ENCODE measurements around the gene CDKAL1. TPM values are rescaled to one million over a fixed set of nuclear protein-coding genes. Genes with fewer than 3 reads are reported as not detected.
A peak's percentile ranks its signal among the peaks of the same experiment; 100 is the strongest.

CDKAL1 gene
- total and polyA plus RNA-seq, 10 of the 15 experiments (the other 5 are each of a cell fraction or from before 2014, with no cell fraction given) = 10.7 to 26.9 (median 17.3) TPM

GRCh38 chr6:21198032-21198640, 663.9 kb downstream of the CDKAL1 start:
- peaks cover 25% of the 10 kb centered on the region for H3K4me1 ChIP-seq (ENCODE audit: control insufficient read depth, insufficient read depth, low read length)
- in situ Hi-C loops (cut with MboI) (loop anchor here (25.0 kb wide), 1 partner anchor 389 kb away; the partner anchor contains the start of gene SOX4), intact Hi-C loops (cut with micrococcal nuclease; ENCODE audit: unreplicated experiment) (no loop called here)
- ChIA-PET POLR2A (interaction anchor here (0.7 to 2.1 kb wide), 3 partner anchors 9 to 10 kb away, joined by 3 to 12 read pairs (median 8); no protein-coding TSS in a partner anchor), SMC1A (ENCODE audit: uncharacterized antibody, unreplicated experiment) (interaction anchor here (1.0 to 5.4 kb wide), 9 partner anchors 8 to 278 kb away, joined by 3 to 40 read pairs (median 4); no protein-coding TSS in a partner anchor), CTCF (interaction anchor here (0.9 to 1.6 kb wide), 5 partner anchors 8 to 40 kb away, joined by 3 to 4 read pairs (median 3); no protein-coding TSS in a partner anchor), RAD21 (ENCODE audit: unreplicated experiment) (interaction anchor here (1.1 to 3.8 kb wide), 7 partner anchors 8 to 175 kb away, joined by 4 to 21 read pairs (median 5); no protein-coding TSS in a partner anchor)
- no peak overlapping the region for H3K4me3 ChIP-seq
- H3K9me3 ChIP-seq (replicated peaks; ENCODE audit: control insufficient read depth, insufficient read depth, low read length) = peaks cover 6% of the 10 kb centered on the region; the same call in 2 of the 3 replicates
- no peaks in the 10 kb centered on the region for H3K36me3 ChIP-seq (ENCODE audit: control insufficient read depth in 2 of 2, insufficient read depth in 2 of 2, low read length in 1 of 2)
- H4K20me1 ChIP-seq (ENCODE audit: control insufficient read depth, insufficient read depth) = no peaks in the 10 kb centered on the region
- BruUV-seq (replicated peaks) = no TSS peak
- peak; percentile 77 for ATAC-seq
- H3K27me3 ChIP-seq (replicated peaks in 1 of 2; ENCODE audit: control insufficient read depth in 2 of 2, insufficient read depth in 2 of 2, low read length in 1 of 2) = no peaks in the 10 kb centered on the region
- H2AFZ ChIP-seq (ENCODE audit: control insufficient read depth, low read depth, low read length) = no peak overlapping the region
- peak overlapping the region; percentile 45 for H3K27ac ChIP-seq (ENCODE audit: control insufficient read depth, insufficient read depth)
- WGBS (ENCODE audit: insufficient coverage, insufficient replicate concordance, low lambda C conversion rate, missing lambda C conversion rate) = 26% methylated on average over 5 of the region's 5 CpGs
- DNase-seq (ENCODE audit: low read depth, low spot score) = no peak
- peak overlapping the region; percentile 54; the same call in 1 of the 2 replicates for H3K4me2 ChIP-seq (ENCODE audit: control insufficient read depth, insufficient read depth)
- FAIRE-seq = no peak
- no peaks in the 10 kb centered on the region for H3K79me2 ChIP-seq (ENCODE audit: control insufficient read depth, insufficient read depth, low read length)
- no peak overlapping the region for H3K9ac ChIP-seq (ENCODE audit: control insufficient read depth, insufficient read depth, low read length)
- TF ChIP-seq SUPT20H (IDR thresholded peaks at IDR 0.05; ENCODE audit: borderline replicate concordance, control insufficient read depth, low read depth, low read length) (no peak), ATF3 (IDR thresholded peaks at IDR 0.05; ENCODE audit: borderline replicate concordance, extremely low read depth, low read depth, low read length) (no peak), FOXK2 (IDR thresholded peaks at IDR 0.05) (no peak), SRF (IDR thresholded peaks at IDR 0.05; ENCODE audit: low read depth in 2 of 2, low read length in 2 of 2) (no peak), CREB1 (IDR thresholded peaks at IDR 0.05; ENCODE audit: low read depth) (peak; percentile 7; the same call in 1 of the 2 replicates), RELB (IDR thresholded peaks at IDR 0.05; ENCODE audit: low read depth) (no peak), SPI1 (IDR thresholded peaks at IDR 0.05; ENCODE audit: borderline replicate concordance, insufficient read depth, low read depth, low read length) (no peak), TAF1 (IDR thresholded peaks at IDR 0.05; ENCODE audit: borderline replicate concordance, low read depth, low read length) (no peak), PAX5 (IDR thresholded peaks at IDR 0.05; ENCODE audit: borderline replicate concordance, low read depth, low read length) (no peak), CHD4 (IDR thresholded peaks at IDR 0.05) (no peak), RCOR1 (conservative IDR thresholded peaks at IDR 0.05; ENCODE audit: low read depth, low read length) (no peak)
- TF ChIP-seq, protein P1, sequence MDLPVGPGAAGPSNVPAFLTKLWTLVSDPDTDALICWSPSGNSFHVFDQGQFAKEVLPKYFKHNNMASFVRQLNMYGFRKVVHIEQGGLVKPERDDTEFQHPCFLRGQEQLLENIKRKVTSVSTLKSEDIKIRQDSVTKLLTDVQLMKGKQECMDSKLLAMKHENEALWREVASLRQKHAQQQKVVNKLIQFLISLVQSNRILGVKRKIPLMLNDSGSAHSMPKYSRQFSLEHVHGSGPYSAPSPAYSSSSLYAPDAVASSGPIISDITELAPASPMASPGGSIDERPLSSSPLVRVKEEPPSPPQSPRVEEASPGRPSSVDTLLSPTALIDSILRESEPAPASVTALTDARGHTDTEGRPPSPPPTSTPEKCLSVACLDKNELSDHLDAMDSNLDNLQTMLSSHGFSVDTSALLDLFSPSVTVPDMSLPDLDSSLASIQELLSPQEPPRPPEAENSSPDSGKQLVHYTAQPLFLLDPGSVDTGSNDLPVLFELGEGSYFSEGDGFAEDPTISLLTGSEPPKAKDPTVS (IDR thresholded peaks at IDR 0.05; ENCODE audit: low read depth, low read length) = no peak
- TF ChIP-seq, protein P2, sequence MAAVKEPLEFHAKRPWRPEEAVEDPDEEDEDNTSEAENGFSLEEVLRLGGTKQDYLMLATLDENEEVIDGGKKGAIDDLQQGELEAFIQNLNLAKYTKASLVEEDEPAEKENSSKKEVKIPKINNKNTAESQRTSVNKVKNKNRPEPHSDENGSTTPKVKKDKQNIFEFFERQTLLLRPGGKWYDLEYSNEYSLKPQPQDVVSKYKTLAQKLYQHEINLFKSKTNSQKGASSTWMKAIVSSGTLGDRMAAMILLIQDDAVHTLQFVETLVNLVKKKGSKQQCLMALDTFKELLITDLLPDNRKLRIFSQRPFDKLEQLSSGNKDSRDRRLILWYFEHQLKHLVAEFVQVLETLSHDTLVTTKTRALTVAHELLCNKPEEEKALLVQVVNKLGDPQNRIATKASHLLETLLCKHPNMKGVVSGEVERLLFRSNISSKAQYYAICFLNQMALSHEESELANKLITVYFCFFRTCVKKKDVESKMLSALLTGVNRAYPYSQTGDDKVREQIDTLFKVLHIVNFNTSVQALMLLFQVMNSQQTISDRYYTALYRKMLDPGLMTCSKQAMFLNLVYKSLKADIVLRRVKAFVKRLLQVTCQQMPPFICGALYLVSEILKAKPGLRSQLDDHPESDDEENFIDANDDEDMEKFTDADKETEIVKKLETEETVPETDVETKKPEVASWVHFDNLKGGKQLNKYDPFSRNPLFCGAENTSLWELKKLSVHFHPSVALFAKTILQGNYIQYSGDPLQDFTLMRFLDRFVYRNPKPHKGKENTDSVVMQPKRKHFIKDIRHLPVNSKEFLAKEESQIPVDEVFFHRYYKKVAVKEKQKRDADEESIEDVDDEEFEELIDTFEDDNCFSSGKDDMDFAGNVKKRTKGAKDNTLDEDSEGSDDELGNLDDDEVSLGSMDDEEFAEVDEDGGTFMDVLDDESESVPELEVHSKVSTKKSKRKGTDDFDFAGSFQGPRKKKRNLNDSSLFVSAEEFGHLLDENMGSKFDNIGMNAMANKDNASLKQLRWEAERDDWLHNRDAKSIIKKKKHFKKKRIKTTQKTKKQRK (IDR thresholded peaks at IDR 0.05; ENCODE audit: low read depth, low read length) = no peak
- TF ChIP-seq, protein P3, sequence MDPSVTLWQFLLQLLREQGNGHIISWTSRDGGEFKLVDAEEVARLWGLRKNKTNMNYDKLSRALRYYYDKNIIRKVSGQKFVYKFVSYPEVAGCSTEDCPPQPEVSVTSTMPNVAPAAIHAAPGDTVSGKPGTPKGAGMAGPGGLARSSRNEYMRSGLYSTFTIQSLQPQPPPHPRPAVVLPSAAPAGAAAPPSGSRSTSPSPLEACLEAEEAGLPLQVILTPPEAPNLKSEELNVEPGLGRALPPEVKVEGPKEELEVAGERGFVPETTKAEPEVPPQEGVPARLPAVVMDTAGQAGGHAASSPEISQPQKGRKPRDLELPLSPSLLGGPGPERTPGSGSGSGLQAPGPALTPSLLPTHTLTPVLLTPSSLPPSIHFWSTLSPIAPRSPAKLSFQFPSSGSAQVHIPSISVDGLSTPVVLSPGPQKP (IDR thresholded peaks at IDR 0.05; ENCODE audit: low read depth, low read length) = no peak
